Amniotic stem cell (primary cell): ENCODE results near the gene CCDC141.

Experiments
- DNase-seq: peaks from one replicate; lab custom pipeline; 2025; lab: John Stamatoyannopoulos, UW

The CCDC141 gene

DNA sequence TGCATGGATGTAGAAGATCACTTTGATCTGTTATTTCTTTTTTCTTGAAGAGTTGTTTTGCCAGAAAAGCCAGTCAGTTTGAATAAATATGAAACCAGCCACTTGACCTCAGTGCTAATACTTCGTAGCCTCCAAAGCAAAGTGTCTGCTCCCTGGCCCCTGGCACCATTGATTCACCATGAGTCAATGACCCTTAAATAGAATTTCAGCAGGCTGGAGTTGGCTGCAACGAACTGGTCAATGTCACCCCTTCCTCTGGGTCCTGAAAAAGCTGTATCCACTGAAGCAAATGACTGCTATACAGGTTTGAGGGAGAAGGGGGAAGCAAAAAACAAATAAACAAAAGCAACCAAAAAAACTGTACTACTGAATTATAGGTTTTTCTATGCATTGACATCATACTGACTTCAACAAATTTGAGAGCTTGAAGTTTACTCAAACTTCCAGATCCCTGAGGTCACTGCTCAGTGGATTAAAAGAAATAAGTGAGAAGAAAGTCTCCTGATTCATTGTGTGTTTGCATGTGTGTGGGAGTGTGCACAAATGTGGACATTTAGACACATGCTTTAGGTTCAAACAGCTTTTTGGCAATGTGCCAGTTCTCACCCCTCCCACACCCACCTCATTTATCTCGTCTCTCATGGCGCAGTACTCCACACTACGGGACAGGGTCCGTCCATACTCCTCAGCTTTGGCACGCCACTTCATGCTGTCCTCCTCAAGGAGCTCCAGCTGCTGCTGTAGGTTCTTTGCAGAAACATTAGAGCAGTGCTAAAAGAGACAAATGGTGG, 184.6 kb downstream of the CCDC141 start:
- DNase-seq: no peak

DNA sequence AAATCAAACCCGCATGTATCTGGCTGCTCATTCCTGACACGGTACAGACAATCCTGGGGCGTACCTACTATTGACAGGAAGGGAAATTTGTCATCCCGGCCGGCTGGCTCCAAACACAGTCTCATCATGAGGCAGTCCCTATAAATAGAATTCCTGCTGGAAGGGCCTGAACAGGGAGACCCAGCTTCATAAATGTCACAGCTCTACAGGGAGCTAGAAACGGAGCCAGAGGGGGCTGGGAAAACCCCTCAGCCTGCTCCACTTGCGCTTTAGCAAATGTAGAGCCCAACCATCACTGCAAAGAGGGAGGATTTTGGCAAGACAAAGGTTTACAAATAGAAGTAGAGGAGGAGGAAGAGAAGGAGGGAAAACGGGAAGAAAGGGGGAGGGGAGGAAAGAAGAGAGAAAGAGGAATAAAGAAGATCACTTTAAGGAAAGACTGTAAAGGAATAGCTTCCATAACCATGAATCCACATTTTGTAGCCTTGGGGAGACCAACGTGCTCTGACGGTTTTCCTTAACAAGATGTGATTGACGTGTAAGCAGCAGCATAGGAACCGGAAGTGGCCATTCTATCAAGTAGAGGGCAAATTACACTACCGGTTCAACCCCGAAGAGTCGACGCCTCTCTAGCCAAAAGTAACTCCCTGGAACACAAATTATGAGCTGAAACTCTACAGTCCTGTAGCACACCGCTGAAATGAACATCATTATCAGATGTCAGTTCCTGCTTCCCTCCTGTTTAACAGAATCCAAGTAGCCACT, 185.9 kb downstream of the CCDC141 start:
- DNase-seq: peak; percentile 16

- DNase-seq: no peak
These were observed 186.6 kb downstream of the CCDC141 start for GRCh38 chr2:178863130-178863855.

GRCh38 chr2:178860551-178860950, 189.4 kb downstream of the CCDC141 start:
- DNase-seq: no peak

DNA sequence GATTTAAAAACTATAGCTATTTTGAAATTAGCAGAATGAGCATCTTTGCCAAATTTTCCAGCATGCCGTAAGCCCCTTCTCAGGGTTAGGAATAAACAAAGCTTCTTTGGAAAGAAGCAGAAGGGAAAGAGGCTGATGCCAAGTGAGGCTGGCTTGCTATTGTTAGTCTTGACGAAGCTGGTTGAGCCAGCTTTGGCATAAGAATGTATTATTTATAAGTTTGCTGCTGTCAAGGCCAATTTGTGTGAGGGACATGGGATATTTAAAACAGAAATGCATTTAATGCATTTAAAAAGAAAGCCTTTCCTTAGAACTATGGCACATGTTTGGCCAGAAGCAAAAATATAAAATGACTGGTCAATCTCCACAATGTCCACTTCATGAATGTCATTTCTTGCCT, 190.2 kb downstream of the CCDC141 start:
- DNase-seq: no peak

DNA sequence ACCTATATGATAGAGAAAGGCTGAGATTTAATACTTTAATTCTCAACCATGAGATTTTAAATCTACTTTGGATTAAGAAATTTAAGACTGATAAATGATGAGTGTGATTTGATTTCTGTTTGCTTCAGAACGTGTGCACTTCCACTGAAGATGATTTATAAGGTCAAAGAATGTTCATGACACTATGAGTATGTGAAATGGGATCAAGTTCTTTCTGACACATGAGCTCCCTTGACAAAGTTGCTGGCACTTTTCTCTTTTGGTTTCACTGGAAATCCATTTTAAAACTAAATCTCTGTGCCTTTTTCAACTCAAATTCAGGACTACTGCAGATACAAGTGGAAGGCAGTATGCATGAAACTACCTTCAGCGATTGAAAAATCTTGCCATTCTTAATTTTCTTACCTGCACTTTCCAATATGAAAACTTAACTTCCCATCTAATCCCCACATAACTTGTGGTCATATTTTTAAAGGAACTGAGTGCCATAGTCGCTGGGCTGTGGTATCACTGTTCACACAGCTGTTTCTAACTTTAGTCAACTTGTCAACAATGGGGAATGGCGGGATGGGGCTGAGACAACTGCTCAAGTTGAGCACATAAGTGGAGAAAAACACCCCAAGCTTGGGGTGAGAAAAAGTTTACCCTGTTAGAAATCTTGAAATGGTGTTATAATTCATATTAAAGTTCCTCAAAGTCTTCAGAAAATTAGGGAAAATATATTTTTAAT, 190.9 kb downstream of the CCDC141 start:
- DNase-seq: no peak

DNA sequence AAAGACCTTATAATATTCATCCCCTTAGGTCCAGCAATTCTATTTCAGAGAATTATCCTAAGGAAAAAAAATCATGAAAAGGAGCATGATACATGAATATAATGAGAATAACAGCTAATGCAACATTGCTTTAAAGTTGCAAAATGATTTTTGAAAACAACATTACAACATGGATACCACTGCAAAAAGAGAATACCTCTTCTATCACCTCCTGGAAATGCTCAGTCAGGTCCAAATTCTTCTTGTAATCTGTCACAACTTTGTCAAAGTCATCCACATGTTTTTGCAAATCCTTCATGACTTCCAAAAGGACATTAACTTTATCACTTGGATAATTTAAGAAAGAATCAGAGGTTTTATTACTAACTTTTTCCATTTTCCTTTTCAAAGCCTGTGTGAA, 194.8 kb downstream of the CCDC141 start:
- DNase-seq: no peak

DNA sequence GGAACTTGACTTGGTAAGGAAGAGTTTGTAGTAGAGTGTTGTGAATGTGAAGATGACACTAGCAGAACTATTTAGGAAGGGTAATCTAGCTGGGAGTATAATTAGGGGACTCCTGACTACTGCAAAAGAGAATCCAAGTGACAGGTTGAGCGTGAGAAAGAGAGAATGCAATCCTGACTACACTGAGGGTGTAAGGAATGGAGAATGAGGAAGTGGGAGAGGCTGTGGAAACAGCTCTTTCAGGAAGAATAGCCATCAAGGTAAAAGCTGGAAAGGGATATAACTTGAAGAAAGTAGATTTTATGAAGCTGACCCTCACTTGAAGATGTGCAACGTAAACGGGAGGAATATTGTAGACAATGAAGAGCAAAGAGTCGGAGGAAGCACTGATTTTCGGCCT, 201.6 kb downstream of the CCDC141 start:
- no peak for DNase-seq

- DNase-seq: no peak
These were observed 203.5 kb downstream of the CCDC141 start for GRCh38 chr2:178846458-178846802.

GRCh38 chr2:178845566-178846457, 204.1 kb downstream of the CCDC141 start:
- no peak for DNase-seq

- DNase-seq: no peak
These were observed 205.2 kb downstream of the CCDC141 start for GRCh38 chr2:178844701-178845100.

- no peak for DNase-seq
These were observed 205.7 kb downstream of the CCDC141 start for GRCh38 chr2:178844269-178844668.

GRCh38 chr2:178843697-178844096, 206.2 kb downstream of the CCDC141 start:
- no peak for DNase-seq

DNA sequence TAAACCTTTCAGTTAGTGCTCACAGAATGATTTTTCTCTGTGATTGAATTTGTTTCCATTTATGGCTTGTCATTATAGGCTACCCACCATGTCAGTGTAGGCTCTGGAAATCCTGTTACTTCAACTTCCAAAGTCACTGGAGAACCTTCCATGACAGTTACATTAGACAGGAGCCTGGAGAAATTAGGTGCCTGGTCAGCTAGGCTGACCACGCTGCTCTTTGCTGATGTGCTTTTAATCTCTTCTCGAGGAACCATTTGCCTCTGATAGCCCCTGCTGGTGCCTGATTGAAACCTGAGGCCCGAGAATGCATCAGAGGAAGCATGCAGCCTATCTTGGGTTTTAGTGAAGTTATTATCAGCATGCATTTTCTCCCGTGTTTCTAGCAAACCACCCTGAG, 213.1 kb downstream of the CCDC141 start:
- DNase-seq: no peak

- no peak for DNase-seq
These were observed 215.9 kb downstream of the CCDC141 start for GRCh38 chr2:178834086-178834485.

GRCh38 chr2:178833382-178833781, 216.6 kb downstream of the CCDC141 start:
- no peak for DNase-seq

DNA sequence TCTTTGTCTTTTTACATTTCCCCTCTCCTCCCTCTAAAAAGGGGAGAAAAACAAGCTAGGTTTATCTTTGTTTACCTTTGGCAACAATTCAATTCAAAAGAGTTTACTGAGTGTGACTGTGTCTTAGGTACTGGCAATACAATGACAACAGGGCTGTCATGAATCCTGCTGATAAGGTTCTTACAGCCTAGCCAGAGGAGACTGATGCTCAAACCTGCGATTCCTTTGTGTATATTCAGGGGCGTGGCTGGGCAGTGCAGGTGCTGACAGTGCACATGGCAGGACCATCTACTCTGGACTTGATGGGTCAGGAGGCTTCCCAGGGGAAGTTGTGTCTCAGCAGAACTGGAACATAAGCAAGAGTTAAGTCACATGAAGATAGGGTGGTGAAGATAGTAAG, 219.5 kb downstream of the CCDC141 start:
- DNase-seq: no peak

GRCh38 chr2:178829981-178830380, 220.0 kb downstream of the CCDC141 start:
- DNase-seq: no peak

- DNase-seq: no peak
These were observed 220.5 kb downstream of the CCDC141 start for GRCh38 chr2:178829299-178829960.

- DNase-seq: no peak
These were observed 221.5 kb downstream of the CCDC141 start for GRCh38 chr2:178828486-178828881.
